Ishikawa (cell line): Measurements from ENCODE around the gene ANKRD34A.

Experiments
- CREB1 ChIP-seq: IDR thresholded peaks from 2 replicates; pipeline ENCODE4 v1.6.1; 2012; ENCODE audit warnings: low read depth
- EP300 ChIP-seq: IDR thresholded peaks from 2 replicates; pipeline ENCODE4 v1.6.1; 2012; ENCODE audit warnings: borderline replicate concordance
- MAX ChIP-seq: IDR thresholded peaks from 2 replicates; pipeline ENCODE4 v1.6.1; 2012
- NFIC ChIP-seq: IDR thresholded peaks from 2 replicates; pipeline ENCODE4 v1.6.1; 2012
- RAD21 ChIP-seq: IDR thresholded peaks from 2 replicates; pipeline ENCODE4 v1.6.1; 2012; ENCODE audit warnings: low read depth
- REST ChIP-seq: IDR thresholded peaks from 2 replicates; pipeline ENCODE4 v1.6.1; 2012; ENCODE audit warnings: low read depth, mild to moderate bottlenecking
- USF1 ChIP-seq: IDR thresholded peaks from 2 replicates; pipeline ENCODE4 v1.6.1; 2012

GRCh38 chr1:145992958-145993617, 28.7 kb upstream of the ANKRD34A start:
- no peak for TF ChIP-seq CREB1
- TF ChIP-seq USF1, result no peak
- TF ChIP-seq MAX, result no peak
- no peak for TF ChIP-seq RAD21
- no peak for TF ChIP-seq REST
- TF ChIP-seq EP300, result no peak
- no peak for TF ChIP-seq NFIC
